Muscle of arm (tissue), 12 donors: ENCODE data around the gene NOS1AP. TPM values are rescaled to one million over a fixed set of nuclear protein-coding genes. Genes with fewer than 3 reads are reported as not detected.

Experiments used
- DNase-seq: peaks from one replicate; pipeline ENCODE4 v3.0.0-alpha.2; 2013
- polyA plus RNA-seq, 12 donors: library from polyadenylated mRNA; unstranded; fragments of 120-200 nt; gene quantifications; one replicate each; pipeline ENCODE4 v1.2.1, GENCODE V29; 2013; ENCODE audit not compliant: insufficient read length in 12 of 12

NOS1AP gene
- polyA plus RNA-seq, 12 donors: 0.27 to 1.7 (median 0.76) TPM; not detected in 2

GRCh38 chr1:162383516-162383915 is 314.0 kb downstream of the NOS1AP start:
- no peak for DNase-seq

GRCh38 chr1:162384116-162384515 is 314.6 kb downstream of the NOS1AP start:
- DNase-seq: no peak

- no peak for DNase-seq
Observed at GRCh38 chr1:162384601-162385279, 315.2 kb downstream of the NOS1AP start.

GRCh38 chr1:162385280-162385623 is 315.8 kb downstream of the NOS1AP start:
- no peak for DNase-seq

- DNase-seq: no peak
Observed at GRCh38 chr1:162385702-162386101, 316.2 kb downstream of the NOS1AP start.

- no peak for DNase-seq
Observed at GRCh38 chr1:162386292-162387225, 317.1 kb downstream of the NOS1AP start.

GRCh38 chr1:162387226-162388082 is 318.0 kb downstream of the NOS1AP start:
- no peak for DNase-seq

GRCh38 chr1:162388083-162388594 is 318.6 kb downstream of the NOS1AP start:
- no peak for DNase-seq

- DNase-seq: no peak
Observed at GRCh38 chr1:162388615-162389014, 319.1 kb downstream of the NOS1AP start.

- no peak for DNase-seq
Observed at GRCh38 chr1:162389021-162389818, 319.7 kb downstream of the NOS1AP start.

- no peak for DNase-seq
Observed at GRCh38 chr1:162389971-162390370, 320.5 kb downstream of the NOS1AP start.

- DNase-seq: no peak
Observed at GRCh38 chr1:162390396-162391185, 321.1 kb downstream of the NOS1AP start.

GRCh38 chr1:162391790-162392563 is 322.5 kb downstream of the NOS1AP start:
- no peak for DNase-seq

GRCh38 chr1:162396201-162396906 is 326.9 kb downstream of the NOS1AP start:
- DNase-seq: no peak

- no peak for DNase-seq
Observed at GRCh38 chr1:162397039-162397448, 327.6 kb downstream of the NOS1AP start.

GRCh38 chr1:162397943-162398560 is 328.6 kb downstream of the NOS1AP start:
- DNase-seq: no peak

- DNase-seq: no peak
Observed at GRCh38 chr1:162398999-162399580, 329.6 kb downstream of the NOS1AP start.
